Fibroblast of lung (primary cell): ENCODE measurements around the gene TMEM232.

Experiments
- EZH2 ChIP-seq: IDR thresholded peaks from 2 replicates; pipeline ENCODE4 v1.5.1; 2012; ENCODE audit warnings: low read length, control low read depth, mild to moderate bottlenecking; ENCODE audit errors: missing control alignments
- TF ChIP-seq, protein P1 (sequence below), 2 donors: IDR thresholded peaks in 1 of 2; conservative IDR thresholded peaks in 1 of 2; 1 replicate in 1 of 2; 2 replicates in 1 of 2; pipeline ENCODE4 v1.5.1; 2011 to 2012; ENCODE audit warnings: low read length in 2 of 2, control low read depth in 1 of 2, inconsistent platforms in 1 of 2, low read depth in 1 of 2, mild to moderate bottlenecking in 1 of 2

- TF ChIP-seq, protein P1, sequence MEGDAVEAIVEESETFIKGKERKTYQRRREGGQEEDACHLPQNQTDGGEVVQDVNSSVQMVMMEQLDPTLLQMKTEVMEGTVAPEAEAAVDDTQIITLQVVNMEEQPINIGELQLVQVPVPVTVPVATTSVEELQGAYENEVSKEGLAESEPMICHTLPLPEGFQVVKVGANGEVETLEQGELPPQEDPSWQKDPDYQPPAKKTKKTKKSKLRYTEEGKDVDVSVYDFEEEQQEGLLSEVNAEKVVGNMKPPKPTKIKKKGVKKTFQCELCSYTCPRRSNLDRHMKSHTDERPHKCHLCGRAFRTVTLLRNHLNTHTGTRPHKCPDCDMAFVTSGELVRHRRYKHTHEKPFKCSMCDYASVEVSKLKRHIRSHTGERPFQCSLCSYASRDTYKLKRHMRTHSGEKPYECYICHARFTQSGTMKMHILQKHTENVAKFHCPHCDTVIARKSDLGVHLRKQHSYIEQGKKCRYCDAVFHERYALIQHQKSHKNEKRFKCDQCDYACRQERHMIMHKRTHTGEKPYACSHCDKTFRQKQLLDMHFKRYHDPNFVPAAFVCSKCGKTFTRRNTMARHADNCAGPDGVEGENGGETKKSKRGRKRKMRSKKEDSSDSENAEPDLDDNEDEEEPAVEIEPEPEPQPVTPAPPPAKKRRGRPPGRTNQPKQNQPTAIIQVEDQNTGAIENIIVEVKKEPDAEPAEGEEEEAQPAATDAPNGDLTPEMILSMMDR (conservative IDR thresholded peaks at IDR 0.05 in 1 of 2, IDR thresholded peaks at IDR 0.05 in 1 of 2; ENCODE audit: low read depth in 1 of 2, low read length in 2 of 2), result no peak
- TF ChIP-seq EZH2, result no peak
These were observed 26.5 kb upstream of the TMEM232 start for GRCh38 chr5:110752953-110753352.
